ENCODE data around the gene AZIN2.
"Not testable (repeated sequence)": the region's sequence is repeated elsewhere in the genome, so short reads cannot be mapped to it uniquely, and the experiment has no call there.

Gene AZIN2

DNA sequence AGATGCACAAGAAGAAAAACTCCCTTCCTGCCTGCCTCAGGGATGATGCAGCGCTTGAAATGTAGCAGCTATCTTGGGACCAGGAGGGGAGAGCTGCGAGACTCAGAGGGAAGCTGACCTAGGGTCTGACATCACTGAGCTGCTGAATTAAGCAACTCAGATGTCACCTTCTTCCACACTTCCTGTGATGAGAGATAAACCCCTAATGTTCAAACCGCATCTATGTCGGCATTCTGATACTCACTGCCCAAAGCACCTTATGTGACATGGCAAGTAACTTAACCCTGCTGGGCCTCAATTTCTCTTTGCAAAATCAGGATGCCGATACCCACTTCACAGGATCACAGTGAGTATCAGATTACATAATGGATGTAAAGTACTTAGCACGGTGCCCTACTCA is 35.1 kb upstream of the AZIN2 start:
- DNase-seq (ENCODE audit: insufficient read length) (no peak), FAIRE-seq (no peak)
- no peak for TF ChIP-seq POLR2A (IDR thresholded peaks at IDR 0.05; ENCODE audit: low read depth, low read length)
- TF ChIP-seq POLR2AphosphoS5 (IDR thresholded peaks at IDR 0.05; ENCODE audit: low read depth, low read length): no peak
- TF ChIP-seq TAF1 (IDR thresholded peaks at IDR 0.05; ENCODE audit: borderline replicate concordance, low read depth, low read length): no peak

DNA sequence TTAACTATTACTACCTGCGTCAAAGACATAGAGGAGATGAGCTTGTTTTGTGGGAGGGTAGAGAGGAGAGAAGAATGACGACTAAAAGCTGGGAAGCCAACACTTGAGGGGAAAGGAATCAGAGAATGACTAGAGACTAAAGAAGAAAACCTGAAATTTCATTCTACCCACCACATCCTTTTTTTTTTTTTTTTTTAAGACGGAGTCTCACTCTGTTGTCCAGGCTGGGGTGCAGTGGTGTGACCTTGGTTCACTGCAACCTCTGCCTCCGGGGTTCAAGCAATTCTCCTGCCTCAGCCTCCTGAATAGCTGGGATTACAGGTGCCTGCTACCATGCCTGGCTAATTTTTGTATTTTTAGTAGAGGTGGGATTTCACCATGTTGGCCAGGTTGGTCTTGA is 34.7 kb upstream of the AZIN2 start:
- not testable (repeated sequence) for FAIRE-seq

DNA sequence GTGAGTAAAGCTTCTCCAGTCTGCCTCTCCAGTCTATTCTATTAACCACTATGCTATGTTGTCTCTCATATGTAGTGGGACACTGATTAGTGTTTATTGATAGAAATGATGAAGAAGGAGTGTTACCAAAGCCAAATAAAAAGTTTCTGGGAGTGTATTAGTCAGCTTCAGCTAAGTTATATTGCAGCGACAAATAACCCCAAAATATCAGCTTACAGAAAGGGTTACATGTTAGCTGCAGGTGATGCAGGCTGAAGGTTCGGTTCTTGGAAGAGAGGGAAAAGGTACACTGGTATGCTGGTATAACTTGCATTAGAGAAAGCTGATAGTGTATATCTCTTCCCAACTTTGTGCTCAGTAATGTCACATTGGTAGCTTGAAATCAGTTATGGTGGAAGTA is 33.7 kb upstream of the AZIN2 start:
- no peak for FAIRE-seq
- TF ChIP-seq TAF1 (IDR thresholded peaks at IDR 0.05; ENCODE audit: borderline replicate concordance, low read depth, low read length) (no peak), POLR2AphosphoS5 (IDR thresholded peaks at IDR 0.05; ENCODE audit: low read depth, low read length) (no peak), POLR2A (IDR thresholded peaks at IDR 0.05; ENCODE audit: low read depth, low read length) (no peak)

More for the DNA sequence above, 34.7 kb upstream of the AZIN2 start:
- not testable (repeated sequence) for DNase-seq (ENCODE audit: insufficient read length)

DNA sequence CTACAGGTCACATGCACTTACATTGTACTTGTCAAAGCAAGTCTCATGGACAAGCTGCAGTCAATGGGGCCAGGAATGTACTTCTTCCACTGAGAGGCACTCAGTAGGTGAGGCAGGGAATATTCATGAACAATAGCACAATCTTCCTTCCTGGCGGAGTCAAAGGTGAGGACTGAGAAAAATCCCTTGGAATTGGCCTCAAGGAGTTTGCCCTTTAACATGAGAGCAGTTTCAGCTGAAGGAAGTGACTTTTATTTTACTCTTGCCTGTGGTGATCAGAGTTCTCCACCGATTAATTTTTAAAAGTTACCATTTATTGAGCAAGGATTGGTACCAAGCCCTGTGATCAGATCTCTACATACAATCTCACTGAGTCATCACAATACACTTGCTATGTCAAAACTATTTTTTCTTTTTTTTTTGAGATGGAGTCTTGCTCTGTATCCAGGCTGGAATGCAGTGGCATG is 33.1 kb upstream of the AZIN2 start:
- DNase-seq (ENCODE audit: insufficient read length): no peak
- FAIRE-seq: no peak
- TF ChIP-seq POLR2AphosphoS5 (IDR thresholded peaks at IDR 0.05; ENCODE audit: low read depth, low read length) (no peak), POLR2A (IDR thresholded peaks at IDR 0.05; ENCODE audit: low read depth, low read length) (no peak), TAF1 (IDR thresholded peaks at IDR 0.05; ENCODE audit: borderline replicate concordance, low read depth, low read length) (no peak)

More for the DNA sequence above, 33.7 kb upstream of the AZIN2 start:
- DNase-seq (ENCODE audit: insufficient read length): no peak

- DNase-seq (ENCODE audit: insufficient read length) (no peak), FAIRE-seq (no peak)
- TF ChIP-seq POLR2AphosphoS5 (IDR thresholded peaks at IDR 0.05; ENCODE audit: low read depth, low read length) (no peak), POLR2A (IDR thresholded peaks at IDR 0.05; ENCODE audit: low read depth, low read length) (no peak), TAF1 (IDR thresholded peaks at IDR 0.05; ENCODE audit: borderline replicate concordance, low read depth, low read length) (no peak)
Measured at GRCh38 chr1:33048426-33048825, 32.5 kb upstream of the AZIN2 start.

DNA sequence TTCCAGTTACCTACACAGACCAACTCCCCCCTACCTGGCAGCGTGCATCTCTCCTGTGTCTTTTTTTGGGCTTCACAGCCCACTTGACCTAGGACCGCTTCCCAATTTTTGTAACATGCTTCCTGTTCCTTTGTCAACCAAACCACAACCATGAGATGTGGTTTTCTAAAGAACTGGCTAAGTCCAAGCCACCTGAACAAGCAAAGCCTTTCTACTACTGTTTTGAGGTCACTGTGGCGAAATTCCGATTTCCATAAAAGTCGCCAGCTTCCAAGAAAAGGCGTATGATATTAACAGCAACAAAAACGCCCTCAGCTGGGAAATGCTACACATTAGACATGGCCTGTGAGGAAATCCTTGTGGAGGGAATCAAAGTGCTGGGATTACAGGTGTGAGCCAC is 31.6 kb upstream of the AZIN2 start:
- TF ChIP-seq POLR2A (IDR thresholded peaks at IDR 0.05; ENCODE audit: low read depth, low read length) (no peak), POLR2AphosphoS5 (IDR thresholded peaks at IDR 0.05; ENCODE audit: low read depth, low read length) (no peak), TAF1 (IDR thresholded peaks at IDR 0.05; ENCODE audit: borderline replicate concordance, low read depth, low read length) (no peak)
- no peak for FAIRE-seq
- no peak for DNase-seq (ENCODE audit: insufficient read length)

DNA sequence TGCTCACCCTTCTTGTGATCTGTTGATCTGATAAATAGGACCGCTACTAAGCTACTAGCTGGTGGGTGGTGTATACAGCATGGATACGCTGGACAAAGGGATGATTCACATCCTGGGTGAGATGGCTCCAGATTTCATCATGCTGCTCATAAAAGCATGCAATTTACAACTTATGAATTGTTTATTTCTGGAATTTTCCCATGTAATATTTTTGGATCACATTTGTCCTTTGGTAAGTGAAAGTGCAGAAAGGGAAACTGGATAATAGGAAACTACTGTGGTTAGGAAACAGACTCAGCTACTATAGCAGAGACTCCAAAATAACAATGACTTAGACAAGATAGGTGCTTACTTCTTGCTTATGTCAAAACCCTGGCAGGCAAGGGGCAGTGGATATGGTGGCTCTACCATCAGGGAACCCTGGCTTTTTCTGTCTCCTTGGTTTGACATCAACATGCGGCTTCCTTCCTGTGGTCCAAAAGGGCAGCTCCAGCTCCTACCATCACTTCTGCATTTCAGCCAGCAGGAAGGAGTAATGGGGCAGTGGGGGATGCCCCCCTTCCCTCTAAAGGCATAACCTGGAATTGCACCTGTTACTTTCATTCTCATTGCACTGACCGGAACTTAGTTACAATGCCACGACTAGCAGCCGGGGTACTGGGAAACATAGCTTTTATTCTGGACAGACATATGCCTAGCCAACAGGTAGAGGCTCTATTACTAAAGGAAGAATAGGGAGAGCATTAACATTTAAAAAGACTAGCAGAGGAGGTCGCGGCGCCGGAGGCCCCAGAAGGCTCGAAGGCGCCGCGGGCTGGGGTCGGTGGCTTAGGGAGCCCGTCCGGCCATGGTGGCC is 30.5 kb upstream of the AZIN2 start:
- TF ChIP-seq POLR2AphosphoS5 (IDR thresholded peaks at IDR 0.05; ENCODE audit: low read depth, low read length): no peak
- TF ChIP-seq POLR2A (IDR thresholded peaks at IDR 0.05; ENCODE audit: low read depth, low read length): no peak
- no peak for TF ChIP-seq TAF1 (IDR thresholded peaks at IDR 0.05; ENCODE audit: borderline replicate concordance, low read depth, low read length)
- no peak for DNase-seq (ENCODE audit: insufficient read length)
- no peak for FAIRE-seq

DNA sequence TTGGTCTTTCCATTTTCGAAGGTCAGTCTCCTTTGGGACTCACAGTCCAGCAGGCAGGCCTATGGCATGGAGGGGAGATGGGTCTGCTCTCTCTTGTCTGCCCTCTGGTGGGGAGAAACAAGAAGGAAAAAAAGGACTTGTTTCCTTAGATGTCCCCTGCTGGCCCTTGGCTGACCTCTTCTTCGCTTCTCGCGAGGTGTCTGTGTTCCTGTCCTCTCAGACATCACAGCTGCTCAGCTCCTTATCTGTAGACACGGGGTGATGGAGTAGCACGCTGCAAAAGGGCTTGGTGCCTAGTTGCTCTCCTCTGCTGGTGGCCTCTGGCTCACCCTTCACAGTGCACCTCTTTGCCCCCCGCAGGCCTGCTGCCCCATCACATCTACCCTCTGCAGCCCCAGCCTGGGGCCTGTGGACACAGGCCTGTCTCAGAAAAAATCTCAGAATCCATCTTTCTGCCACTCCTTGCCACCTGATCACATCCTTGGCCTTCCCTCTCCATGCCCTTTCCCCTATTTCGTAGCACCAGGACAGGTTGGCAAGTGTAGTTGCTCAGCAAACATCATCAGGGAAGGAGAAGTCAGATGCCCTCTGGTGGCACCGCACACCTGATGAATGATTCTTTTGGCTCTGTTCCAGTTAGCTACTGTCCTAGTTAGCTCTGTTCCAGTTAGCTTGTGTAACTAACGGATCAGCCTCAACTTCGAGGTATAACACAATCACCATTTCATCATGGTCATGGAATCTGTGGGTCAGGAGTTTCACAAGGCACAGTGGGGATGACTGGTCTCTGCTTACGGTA is 25.5 kb upstream of the AZIN2 start:
- peak; percentile 42 for DNase-seq (ENCODE audit: insufficient read length)
- peak; percentile 48 for FAIRE-seq
- TF ChIP-seq TAF1 (IDR thresholded peaks at IDR 0.05; ENCODE audit: borderline replicate concordance, low read depth, low read length): no peak
- no peak for TF ChIP-seq POLR2A (IDR thresholded peaks at IDR 0.05; ENCODE audit: low read depth, low read length)
- TF ChIP-seq POLR2AphosphoS5 (IDR thresholded peaks at IDR 0.05; ENCODE audit: low read depth, low read length): no peak

GRCh38 chr1:33056426-33056825 is 24.5 kb upstream of the AZIN2 start:
- DNase-seq (ENCODE audit: insufficient read length): no peak
- TF ChIP-seq POLR2AphosphoS5 (IDR thresholded peaks at IDR 0.05; ENCODE audit: low read depth, low read length): no peak
- TF ChIP-seq TAF1 (IDR thresholded peaks at IDR 0.05; ENCODE audit: borderline replicate concordance, low read depth, low read length): no peak
- no peak for TF ChIP-seq POLR2A (IDR thresholded peaks at IDR 0.05; ENCODE audit: low read depth, low read length)
- no peak for FAIRE-seq

DNA sequence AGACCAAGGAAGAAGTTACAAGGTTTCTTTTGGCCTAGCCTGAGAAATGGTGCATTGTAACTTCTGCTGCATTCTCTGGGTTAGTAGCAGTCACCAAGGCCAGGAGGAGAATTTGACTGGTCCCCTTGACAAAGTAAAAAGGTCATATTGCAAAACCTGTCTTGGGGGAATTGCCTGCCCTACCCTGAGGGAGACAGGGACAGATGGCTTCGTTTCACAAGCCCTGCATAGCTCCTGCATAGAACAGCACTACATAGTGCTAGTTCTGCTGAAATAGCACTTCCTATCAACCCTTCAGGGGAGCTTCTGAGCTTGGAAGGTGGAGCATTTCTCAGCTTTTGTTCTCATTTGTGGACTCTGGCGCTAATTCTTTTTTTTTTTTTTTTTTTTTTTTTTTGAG is 23.9 kb upstream of the AZIN2 start:
- no peak for FAIRE-seq
- TF ChIP-seq TAF1 (IDR thresholded peaks at IDR 0.05; ENCODE audit: borderline replicate concordance, low read depth, low read length): no peak
- no peak for TF ChIP-seq POLR2A (IDR thresholded peaks at IDR 0.05; ENCODE audit: low read depth, low read length)
- TF ChIP-seq POLR2AphosphoS5 (IDR thresholded peaks at IDR 0.05; ENCODE audit: low read depth, low read length): no peak
- DNase-seq (ENCODE audit: insufficient read length): no peak

DNA sequence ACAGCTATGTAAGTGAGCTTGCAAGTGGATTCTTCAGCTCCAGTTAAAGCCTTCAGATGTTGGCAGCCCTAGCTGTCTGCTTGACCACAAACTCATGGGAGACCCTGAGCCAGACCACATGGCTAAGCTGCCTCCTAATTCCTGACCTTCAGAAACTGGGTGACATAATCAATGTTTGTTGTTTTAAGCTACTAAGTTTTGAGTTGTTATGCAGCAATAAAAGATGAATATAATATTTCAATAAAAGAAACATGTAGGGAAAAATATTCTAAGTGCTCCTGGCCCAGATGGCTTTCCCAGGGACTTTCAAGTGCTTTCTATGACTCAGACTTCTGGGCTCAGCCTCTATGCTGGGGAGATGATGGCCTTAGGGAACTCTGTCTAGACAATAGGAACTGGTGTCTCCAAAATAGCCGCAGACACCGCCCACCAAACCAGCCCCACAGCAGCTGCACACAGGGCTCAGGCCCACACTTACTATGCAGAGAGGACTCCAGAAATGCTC is 20.3 kb upstream of the AZIN2 start:
- TF ChIP-seq POLR2AphosphoS5 (IDR thresholded peaks at IDR 0.05; ENCODE audit: low read depth, low read length): no peak
- no peak for TF ChIP-seq TAF1 (IDR thresholded peaks at IDR 0.05; ENCODE audit: borderline replicate concordance, low read depth, low read length)
- no peak for TF ChIP-seq POLR2A (IDR thresholded peaks at IDR 0.05; ENCODE audit: low read depth, low read length)
- DNase-seq (ENCODE audit: insufficient read length) (no peak), FAIRE-seq (no peak)
